Panc1 (cell line): ENCODE results near the gene TCF25. TPM values are rescaled to one million over a fixed set of nuclear protein-coding genes. Genes with fewer than 3 reads are reported as not detected.

Experiments used
- ATAC-seq: fragments of 200-7000 bp; cut with Tn5 transposase; 2 replicates; pipeline ENCODE4 v1.9.1; 2020; ENCODE audit warnings: mild to moderate bottlenecking, moderate library complexity
- BruUV-seq: library from RNA; stranded (reverse); fragments of 400-500 nt; replicated peaks from 2 replicates; lab custom pipeline; 2021; lab: Mats Ljungman, UMichigan
- CTCF ChIA-PET: fragments of 300-600 bp; sonication (Branson Sonifier 250); formaldehyde crosslinking; loops from one replicate; lab custom pipeline; 2022; ENCODE audit warnings: antibody characterized with exemption; lab: Charles Lee
- POLR2A ChIA-PET: fragments of 300-600 bp; sonication (Branson Sonifier 250); formaldehyde crosslinking; loops from one replicate; lab custom pipeline; 2022; ENCODE audit warnings: antibody characterized with exemption; lab: Charles Lee
- DNase-seq: peaks from one replicate; pipeline ENCODE4 v3.0.0-alpha.2; 2010; ENCODE audit warnings: low read depth, low spot score
- H3K27ac ChIP-seq: 2 replicates; pipeline ENCODE4 v1.5.1; 2011; ENCODE audit warnings: mild to moderate bottlenecking, low read length, inconsistent platforms
- H3K27me3 ChIP-seq: fragments of 200-500 bp; sonication (Bioruptor generic); 2 replicates; pipeline ENCODE4 v1.6.0; 2014; ENCODE audit warnings: low read length, inconsistent platforms; ENCODE audit not compliant: control insufficient read depth, insufficient read depth
- H3K36me3 ChIP-seq: fragments of 200-500 bp; sonication (Bioruptor generic); 2 replicates; pipeline ENCODE4 v1.5.1; 2014; ENCODE audit warnings: inconsistent platforms, mild to moderate bottlenecking, low read length, moderate library complexity; ENCODE audit not compliant: control insufficient read depth, insufficient read depth
- H3K4me1 ChIP-seq: 2 replicates; pipeline ENCODE4 v1.5.1; 2011; ENCODE audit warnings: inconsistent platforms, mild to moderate bottlenecking, low read length, moderate library complexity; ENCODE audit not compliant: control insufficient read depth, insufficient read depth
- H3K4me3 ChIP-seq, 2 experiments: 2 replicates each; pipeline ENCODE4 v1.5.1; 2011 to 2012; ENCODE audit warnings: low read depth in 2 of 2, low read length in 2 of 2, mild to moderate bottlenecking in 2 of 2, inconsistent platforms in 1 of 2, moderate library complexity in 1 of 2
- H3K9me3 ChIP-seq: fragments of 200-500 bp; sonication (Bioruptor generic); 2 replicates; pipeline ENCODE4 v1.5.1; 2014; ENCODE audit warnings: low read depth, mild to moderate bottlenecking, inconsistent platforms, low read length, moderate library complexity; ENCODE audit not compliant: control insufficient read depth, insufficient read depth
- POLR2AphosphoS5 ChIP-seq: IDR thresholded peaks from 2 replicates; pipeline ENCODE4 v1.6.1; 2012; ENCODE audit warnings: mild to moderate bottlenecking, low read depth, low read length, moderate library complexity
- SIN3A ChIP-seq: IDR thresholded peaks from 2 replicates; pipeline ENCODE4 v1.6.1; 2012; ENCODE audit warnings: low read depth, mild to moderate bottlenecking, low read length, moderate library complexity, borderline replicate concordance; ENCODE audit not compliant: insufficient read depth
- TCF7L2 ChIP-seq: IDR thresholded peaks from 2 replicates; pipeline ENCODE4 v1.6.1; 2011; ENCODE audit warnings: mild to moderate bottlenecking, low read depth, low read length, inconsistent platforms
- in situ Hi-C: cut with HindIII; loops from 2 replicates; pipeline ENCODE4 v1.10.0; 2016; ENCODE audit warnings: low sequenced_read_pairs, low pct_unique_long_range_greater_than_20kb
- intact Hi-C: fragments of 100-400 bp; cut with micrococcal nuclease; formaldehyde crosslinking; loops from one replicate; pipeline ENCODE4 v1.10.0; 2022; ENCODE audit not compliant: unreplicated experiment
- total RNA-seq: library from RNA; stranded (reverse); gene quantifications from one replicate; pipeline ENCODE4 v1.2.1, GENCODE V29; 2021; ENCODE audit not compliant: unreplicated experiment
- TF ChIP-seq, protein P1 (sequence below), 2 experiments: IDR thresholded peaks; 2 replicates each; pipeline ENCODE4 v1.6.1; 2011 to 2012; ENCODE audit warnings: low read depth in 2 of 2, control low read depth in 1 of 2, low read length in 1 of 2, mild to moderate bottlenecking in 1 of 2, moderate library complexity in 1 of 2; ENCODE audit not compliant: insufficient read depth in 1 of 2
- TF ChIP-seq, protein P2 (sequence below): fragments of 450-650 bp; IDR thresholded peaks from 2 replicates; pipeline ENCODE4 v1.5.1; 2017; ENCODE audit warnings: mild to moderate bottlenecking

The TCF25 gene
- total RNA-seq, 1 experiment from 2014 or later: 144 TPM

DNA sequence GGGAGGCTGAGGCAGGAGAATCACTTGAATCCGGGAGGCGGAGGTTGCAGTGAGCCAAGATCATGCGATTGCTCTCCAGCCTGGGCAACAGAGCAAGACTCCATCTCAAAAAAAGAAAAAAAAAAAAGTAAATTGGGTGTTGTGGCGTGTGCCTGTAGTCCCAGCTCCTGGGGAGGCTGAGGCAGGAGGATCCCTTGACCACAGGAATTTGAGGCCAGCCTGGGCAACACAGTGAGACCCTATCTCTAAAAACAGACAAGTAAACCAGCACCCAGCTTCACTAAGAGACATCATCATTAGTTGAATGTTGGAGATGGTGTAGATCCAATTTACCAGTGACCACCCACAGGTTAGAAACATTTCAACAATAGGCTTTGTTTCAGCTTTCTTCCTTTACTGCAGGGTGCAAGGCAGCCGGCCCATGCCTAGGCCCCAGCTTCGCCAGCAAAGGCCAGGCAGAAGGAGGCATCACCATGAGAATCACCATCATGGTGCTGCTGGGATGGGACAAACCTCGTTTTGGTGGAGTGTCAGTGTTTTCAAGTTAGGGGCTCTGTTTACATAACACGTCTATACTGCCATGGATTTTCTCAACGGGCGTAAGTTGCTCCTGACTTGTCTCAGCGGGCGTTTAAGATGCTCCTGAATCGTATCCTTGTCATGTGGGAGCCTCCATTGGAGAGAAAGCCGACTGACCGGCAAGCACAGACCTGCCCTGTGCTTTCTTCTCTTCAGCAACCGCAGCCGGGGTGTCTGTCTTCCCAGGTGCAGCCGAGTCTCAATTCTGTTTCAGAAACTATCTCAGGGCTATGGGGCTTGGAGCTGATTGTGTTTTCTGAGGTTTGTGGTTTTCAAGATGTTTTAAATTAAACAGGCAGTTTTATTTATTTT is 7.3 kb downstream of the TCF25 start:
- TF ChIP-seq, protein P1, sequence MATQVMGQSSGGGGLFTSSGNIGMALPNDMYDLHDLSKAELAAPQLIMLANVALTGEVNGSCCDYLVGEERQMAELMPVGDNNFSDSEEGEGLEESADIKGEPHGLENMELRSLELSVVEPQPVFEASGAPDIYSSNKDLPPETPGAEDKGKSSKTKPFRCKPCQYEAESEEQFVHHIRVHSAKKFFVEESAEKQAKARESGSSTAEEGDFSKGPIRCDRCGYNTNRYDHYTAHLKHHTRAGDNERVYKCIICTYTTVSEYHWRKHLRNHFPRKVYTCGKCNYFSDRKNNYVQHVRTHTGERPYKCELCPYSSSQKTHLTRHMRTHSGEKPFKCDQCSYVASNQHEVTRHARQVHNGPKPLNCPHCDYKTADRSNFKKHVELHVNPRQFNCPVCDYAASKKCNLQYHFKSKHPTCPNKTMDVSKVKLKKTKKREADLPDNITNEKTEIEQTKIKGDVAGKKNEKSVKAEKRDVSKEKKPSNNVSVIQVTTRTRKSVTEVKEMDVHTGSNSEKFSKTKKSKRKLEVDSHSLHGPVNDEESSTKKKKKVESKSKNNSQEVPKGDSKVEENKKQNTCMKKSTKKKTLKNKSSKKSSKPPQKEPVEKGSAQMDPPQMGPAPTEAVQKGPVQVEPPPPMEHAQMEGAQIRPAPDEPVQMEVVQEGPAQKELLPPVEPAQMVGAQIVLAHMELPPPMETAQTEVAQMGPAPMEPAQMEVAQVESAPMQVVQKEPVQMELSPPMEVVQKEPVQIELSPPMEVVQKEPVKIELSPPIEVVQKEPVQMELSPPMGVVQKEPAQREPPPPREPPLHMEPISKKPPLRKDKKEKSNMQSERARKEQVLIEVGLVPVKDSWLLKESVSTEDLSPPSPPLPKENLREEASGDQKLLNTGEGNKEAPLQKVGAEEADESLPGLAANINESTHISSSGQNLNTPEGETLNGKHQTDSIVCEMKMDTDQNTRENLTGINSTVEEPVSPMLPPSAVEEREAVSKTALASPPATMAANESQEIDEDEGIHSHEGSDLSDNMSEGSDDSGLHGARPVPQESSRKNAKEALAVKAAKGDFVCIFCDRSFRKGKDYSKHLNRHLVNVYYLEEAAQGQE (IDR thresholded peaks at IDR 0.05; ENCODE audit: insufficient read depth in 1 of 2, low read depth in 2 of 2, low read length in 1 of 2): no peak
- TF ChIP-seq POLR2AphosphoS5 (no peak), TCF7L2 (no peak), SIN3A (no peak)
- TF ChIP-seq, protein P2, sequence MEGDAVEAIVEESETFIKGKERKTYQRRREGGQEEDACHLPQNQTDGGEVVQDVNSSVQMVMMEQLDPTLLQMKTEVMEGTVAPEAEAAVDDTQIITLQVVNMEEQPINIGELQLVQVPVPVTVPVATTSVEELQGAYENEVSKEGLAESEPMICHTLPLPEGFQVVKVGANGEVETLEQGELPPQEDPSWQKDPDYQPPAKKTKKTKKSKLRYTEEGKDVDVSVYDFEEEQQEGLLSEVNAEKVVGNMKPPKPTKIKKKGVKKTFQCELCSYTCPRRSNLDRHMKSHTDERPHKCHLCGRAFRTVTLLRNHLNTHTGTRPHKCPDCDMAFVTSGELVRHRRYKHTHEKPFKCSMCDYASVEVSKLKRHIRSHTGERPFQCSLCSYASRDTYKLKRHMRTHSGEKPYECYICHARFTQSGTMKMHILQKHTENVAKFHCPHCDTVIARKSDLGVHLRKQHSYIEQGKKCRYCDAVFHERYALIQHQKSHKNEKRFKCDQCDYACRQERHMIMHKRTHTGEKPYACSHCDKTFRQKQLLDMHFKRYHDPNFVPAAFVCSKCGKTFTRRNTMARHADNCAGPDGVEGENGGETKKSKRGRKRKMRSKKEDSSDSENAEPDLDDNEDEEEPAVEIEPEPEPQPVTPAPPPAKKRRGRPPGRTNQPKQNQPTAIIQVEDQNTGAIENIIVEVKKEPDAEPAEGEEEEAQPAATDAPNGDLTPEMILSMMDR: no peak
- Histone ChIP-seq H3K9me3 (no peaks in the 10 kb centered on the region), H3K4me3 (no peak overlapping the region), H3K4me1 (no peaks in the 10 kb centered on the region), H3K27ac (no peak overlapping the region), H3K27me3 (no peaks in the 10 kb centered on the region), H3K36me3 (peaks cover 16% of the 10 kb centered on the region; the same call in 1 of the 2 replicates)
- ChIA-PET CTCF (no interaction called here), POLR2A (interaction anchor here (0.9 kb wide), 1 partner anchor 1101 kb away, joined by 6 read pairs; no protein-coding TSS in a partner anchor)
- in situ Hi-C loops (no loop called here), intact Hi-C loops (no loop called here)
- BruUV-seq: no TSS peak
- ATAC-seq (no peak), DNase-seq (no peak)

DNA sequence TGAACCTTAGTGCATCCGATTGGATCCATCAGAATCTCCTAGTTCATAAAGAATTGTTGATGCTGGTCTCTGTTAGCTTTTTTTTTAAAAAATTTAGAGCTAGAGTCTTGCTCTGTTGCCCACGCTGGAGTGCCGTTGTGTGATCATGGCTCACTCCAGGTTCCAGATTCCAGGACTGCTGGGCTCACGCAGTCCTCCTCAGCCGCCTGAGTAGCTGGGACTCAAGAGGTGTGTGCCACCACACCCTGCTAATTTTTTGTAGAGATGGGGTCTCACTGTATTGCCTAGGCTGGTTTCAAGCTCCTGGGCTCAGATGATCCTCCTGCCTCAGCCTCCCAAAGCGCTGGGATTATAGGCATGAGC is 8.0 kb downstream of the TCF25 start:
- no peak for TF ChIP-seq SIN3A
- TF ChIP-seq, protein P2: no peak
- POLR2A ChIA-PET: no interaction called here
- no peaks in the 10 kb centered on the region for H3K27me3 ChIP-seq
- CTCF ChIA-PET: no interaction called here
- in situ Hi-C loops (no loop called here), intact Hi-C loops (no loop called here)
- ATAC-seq (no peak), DNase-seq (no peak)
- no peak overlapping the region for H3K4me3 ChIP-seq
- BruUV-seq: no TSS peak
- no peaks in the 10 kb centered on the region for H3K4me1 ChIP-seq
- H3K27ac ChIP-seq: no peak overlapping the region
- peaks cover 12% of the 10 kb centered on the region; the same call in 1 of the 2 replicates for H3K36me3 ChIP-seq
- no peaks in the 10 kb centered on the region for H3K9me3 ChIP-seq
